Activated CD8-positive, alpha-beta memory T cell treated with anti-CD3 and anti-CD28 coated beads, Interleukin-2, amount 50 U/mL, for 1 hour (primary cell): ENCODE results near the gene GRHL3.

Experiments
- DNase-seq: peaks from one replicate; pipeline ENCODE4 v3.0.0-alpha.2; 2020; ENCODE audit errors: extremely low read depth

GRHL3 gene

GRCh38 chr1:24293392-24294227, 25.5 kb upstream of the GRHL3 start:
- no peak for DNase-seq

DNA sequence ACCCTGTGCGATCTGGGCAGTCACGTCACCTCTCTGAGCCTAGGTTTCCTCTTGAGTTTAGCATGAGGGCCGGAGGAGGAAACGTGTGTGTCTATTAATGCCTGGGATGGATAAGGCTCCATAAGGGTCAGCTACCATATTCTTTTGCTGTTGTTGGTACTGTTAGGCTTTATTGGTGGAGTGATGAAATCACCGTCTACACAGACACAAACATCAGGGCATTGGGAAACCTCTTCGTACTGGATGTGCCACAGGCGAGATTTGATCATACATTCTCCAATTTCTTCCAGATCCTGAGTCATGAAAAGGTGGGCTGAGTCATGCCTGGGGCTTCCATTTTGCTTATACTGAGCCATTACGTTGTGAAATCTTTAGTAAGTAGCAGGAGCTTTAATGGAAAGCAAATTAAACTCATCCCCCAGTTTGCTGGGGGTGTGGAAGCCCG, 24.9 kb upstream of the GRHL3 start:
- no peak for DNase-seq

DNA sequence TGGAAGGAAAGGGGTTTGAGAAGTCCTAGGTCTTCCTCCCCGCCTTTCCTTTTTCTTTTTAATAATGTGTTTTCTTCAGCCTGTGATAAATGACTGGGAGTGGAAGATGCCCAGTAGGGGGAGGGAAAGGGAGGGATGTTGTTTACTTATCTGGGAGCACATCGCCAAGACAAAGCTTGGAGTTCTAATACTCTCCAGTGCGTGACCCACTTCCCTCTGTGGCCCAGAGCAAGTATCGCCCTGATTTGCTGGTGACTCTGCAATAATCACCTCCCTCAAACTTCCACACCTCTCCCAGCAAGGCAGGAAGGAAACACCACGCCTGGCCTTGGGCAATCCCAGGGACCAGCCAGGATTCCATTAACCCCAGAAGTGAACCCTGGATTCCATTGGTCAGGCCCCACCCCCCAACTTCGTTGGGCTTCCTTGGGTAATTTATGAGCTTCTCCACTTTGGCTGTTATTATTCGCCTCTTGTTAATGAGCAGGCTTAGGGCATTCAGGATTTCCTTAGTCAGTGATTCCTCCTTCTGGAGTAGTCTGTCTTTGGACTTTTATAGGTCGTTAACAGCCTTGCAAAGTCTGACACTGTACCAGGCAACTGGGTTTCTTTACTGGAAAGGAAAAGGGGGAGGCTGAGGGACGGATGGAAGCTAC, 24.3 kb upstream of the GRHL3 start:
- DNase-seq, result no peak

DNA sequence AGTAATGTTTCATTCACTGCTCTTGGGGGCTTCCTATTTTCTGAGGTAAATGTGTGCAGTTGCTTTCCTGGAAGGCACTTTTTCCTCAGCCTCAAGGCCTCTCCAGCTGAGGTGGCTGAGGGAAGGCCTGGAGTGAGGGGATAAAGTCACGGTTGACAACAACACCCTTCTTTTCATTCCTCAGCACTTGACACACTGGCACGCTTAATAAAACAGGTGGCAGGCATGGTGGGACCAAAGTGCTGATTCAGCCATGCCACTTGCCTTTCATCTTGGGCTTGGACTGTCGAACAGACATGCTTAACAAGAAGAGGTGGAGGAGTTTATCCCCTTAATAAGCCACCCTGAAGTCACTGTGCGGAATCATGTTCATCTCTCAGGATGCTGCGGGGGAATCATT, 23.6 kb upstream of the GRHL3 start:
- DNase-seq, result no peak

DNA sequence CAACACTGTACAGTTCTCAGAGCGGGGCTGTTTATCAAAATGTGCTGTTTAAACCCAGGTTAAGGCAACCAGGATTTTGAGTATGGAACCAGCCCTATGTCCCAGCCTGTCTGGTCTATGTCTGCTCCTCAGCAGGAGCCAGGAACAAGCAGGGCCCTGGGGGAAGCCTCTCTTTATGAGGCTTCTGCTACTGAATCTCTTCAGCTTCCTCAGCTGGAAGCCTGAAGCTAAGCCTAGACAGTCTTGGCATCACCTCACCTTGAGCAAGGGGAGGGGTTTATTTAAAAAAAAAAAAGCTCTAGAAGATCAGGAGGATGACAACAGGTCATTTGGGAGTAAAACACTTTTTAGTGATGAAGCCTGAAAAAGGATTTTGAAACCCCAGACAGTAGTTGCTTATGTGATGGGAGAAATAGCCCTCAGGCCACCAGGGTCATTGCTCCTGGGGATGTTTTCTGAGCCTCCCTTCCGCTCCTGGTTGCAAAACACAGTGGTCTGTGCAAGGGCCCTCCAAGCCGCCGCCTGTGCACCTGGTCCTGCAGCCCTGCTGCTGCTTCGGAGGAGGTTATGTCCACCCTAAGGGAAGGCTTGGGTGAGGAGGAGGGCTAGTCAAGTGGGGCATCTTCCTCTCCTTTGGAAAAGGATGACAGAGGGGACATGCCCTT, 21.8 kb upstream of the GRHL3 start:
- no peak for DNase-seq

GRCh38 chr1:24297852-24298232, 21.3 kb upstream of the GRHL3 start:
- DNase-seq, result no peak

DNA sequence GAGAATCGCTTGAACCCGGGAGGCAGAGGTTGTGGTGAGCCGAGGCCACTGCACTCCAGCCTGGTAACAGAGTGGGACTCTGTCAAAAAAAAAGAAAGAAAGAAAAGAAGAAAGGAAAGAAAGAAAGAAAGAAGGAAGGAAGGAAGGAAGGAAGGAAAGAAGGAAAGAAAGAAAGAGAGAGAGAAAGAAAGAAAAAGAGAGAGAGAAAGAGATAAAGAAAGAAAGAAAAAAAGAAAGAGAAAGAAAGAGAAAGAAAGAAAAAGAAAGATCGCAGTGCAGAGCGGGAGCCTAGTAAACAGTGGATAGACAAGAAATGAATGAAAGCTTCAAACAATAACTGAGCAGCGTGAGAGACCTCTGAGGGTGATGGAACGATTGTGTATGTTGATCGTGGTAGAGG, 20.6 kb upstream of the GRHL3 start:
- no peak for DNase-seq

DNA sequence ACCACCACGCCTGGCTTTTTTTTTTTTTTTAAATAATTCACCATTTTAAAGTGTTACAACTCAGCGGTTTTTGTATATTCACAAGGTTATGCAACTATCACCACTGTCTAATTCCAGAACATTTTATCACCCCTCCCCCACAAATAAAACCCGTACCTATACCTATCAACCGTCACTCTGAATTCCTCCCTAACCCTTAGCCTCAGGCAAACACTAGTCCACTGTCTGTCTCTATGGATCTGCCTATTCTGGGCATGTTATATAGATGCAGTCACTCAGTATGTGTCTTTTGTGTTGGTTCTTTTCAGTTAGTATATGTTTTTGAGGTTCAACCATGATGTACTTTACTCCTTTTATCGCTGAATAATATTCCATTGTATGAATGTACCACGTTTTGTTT, 19.3 kb upstream of the GRHL3 start:
- DNase-seq, result no peak

DNA sequence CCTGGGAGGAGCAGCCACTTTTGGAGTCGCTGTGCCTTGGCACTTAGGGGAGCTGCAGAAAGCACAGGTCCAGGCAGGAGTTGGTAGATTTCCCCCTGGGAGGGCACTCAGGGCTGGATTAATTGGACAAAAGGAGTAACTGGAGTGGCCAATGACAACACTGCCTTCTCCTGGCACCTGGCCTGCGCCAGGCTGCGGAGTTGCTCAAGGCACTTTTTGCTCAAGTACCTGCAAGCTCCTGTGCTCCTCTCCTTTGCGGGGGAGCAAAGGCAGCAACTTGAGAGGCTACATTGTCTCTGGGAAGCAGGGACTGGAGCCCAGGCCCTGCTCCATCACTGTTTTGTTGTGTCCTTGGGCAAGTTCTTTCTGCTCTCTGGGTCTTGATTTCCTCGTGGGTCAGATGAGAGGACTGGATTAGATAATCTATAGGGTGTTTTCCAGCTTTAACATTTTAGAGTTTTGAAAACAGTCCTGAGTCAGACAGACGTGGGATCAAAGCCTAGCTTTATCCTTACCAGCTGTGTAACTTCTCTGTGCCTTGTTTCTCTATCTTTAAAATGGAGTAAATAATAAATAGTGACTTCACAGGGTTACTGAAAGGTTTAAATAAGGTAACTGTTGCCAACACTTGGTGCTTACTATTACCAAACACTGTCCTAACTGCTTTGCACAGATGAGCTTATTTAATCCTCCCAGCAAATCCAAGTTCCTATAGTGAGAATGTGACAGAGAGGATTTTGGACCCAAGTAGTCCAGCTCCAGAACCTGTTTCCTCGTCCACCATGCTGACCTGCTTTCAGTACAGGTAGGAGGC, 18.0 kb upstream of the GRHL3 start:
- no peak for DNase-seq

DNA sequence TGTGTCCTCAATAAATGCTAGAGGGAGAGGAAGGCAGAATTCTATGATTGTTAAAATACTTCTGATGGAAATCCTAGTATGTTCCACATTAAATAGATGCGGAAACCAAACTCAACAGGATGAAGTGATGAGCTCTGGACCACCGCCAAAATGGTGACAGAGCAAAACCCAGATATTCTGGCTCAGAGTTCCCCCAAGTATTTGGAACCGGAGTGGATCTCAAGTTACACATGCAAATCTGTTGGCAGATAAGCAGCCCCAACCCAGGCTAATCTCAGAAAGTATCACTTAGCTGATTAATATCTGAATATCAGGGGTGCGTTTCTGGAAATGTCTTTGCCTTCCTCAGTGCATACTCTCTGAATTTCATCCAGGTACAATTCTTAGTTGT, 17.4 kb upstream of the GRHL3 start:
- DNase-seq, result no peak

DNA sequence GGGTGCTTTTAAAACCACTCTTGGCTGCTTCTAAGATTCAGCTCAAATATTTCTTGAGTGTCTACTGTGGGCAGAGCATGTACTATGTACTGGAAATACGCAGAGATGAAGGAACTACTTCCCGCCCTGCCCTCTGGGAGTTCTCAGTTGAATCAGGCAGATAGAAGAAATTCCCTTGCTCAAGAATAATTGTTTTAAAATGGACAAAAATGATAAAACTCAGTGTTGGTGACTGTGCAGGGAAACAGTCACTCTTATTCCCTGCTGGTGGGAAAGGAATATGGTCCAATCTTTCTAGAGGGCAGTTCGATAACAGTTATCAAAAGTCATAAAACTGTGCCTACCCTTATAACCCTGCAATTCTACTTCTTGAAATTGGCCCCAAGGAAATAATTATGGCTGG, 16.9 kb upstream of the GRHL3 start:
- DNase-seq, result no peak

DNA sequence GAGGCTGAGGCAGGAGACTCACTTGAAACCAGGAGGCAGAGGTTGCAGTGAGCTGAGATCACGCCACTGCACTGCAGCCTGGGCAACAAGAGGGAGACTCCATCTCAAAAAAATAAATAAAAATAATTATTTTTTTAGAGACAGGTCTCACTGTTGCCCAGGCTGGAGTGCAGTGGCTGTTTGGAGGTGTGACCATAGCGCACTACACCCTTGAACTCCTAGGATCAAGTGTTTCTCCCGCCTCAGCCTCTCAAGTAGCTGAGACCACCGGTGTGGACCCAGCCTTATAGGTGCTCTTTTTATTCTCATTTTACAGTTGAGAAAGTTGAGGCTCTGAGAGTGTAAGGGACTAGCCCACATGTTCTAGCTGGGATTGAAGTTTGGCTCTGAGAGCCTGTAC, 15.6 kb upstream of the GRHL3 start:
- DNase-seq, result no peak

DNA sequence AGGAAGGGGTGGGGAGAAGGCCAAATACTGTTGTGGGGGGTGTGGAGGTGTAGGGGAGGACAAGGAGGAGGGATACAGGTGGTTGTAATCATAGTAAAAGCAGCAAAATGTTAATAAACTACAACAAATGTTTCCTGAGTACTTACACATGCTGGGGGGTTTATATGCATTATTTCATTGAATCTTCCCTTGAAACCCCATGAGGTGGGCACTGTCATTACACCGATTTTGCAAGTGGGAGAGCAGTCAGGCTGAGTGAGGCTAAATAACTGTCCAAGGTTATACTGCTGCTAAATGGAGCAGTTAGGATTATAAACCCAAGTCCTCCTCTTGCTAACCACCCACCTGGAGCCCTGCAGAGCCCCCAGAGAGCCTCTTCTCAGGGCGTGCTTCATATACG, 14.4 kb upstream of the GRHL3 start:
- DNase-seq, result no peak

DNA sequence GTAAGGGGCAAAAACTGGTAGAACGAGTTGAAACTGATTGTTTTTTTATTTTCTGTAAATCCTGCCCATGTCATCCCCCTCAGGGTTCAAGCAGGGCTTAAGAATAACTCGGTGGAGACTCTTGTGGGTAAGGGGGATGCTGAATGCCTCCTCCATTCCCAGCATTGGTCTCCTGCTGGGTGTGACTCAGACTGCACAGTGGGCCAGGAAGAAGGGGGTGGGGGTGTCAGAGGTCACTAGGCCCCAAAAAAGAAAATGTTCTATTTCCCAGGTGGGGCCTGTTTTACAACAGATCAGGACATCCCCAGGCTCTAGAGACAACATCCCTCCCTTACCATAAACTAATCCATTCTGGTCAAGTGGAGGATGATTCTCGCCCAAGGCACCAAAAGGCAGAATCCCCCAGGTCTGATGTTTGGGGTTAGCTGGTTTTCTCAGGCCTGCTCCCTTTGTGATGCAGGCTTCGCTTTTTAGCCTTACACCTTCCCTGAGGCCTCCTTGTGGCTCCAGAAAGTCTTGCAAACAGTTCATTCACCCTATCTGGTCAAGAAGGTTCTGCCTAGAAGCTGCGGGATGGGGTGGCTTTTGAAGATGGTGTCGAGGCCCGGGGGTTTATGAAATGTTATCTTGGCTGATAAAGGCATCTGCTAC, 10.7 kb upstream of the GRHL3 start:
- no peak for DNase-seq

DNA sequence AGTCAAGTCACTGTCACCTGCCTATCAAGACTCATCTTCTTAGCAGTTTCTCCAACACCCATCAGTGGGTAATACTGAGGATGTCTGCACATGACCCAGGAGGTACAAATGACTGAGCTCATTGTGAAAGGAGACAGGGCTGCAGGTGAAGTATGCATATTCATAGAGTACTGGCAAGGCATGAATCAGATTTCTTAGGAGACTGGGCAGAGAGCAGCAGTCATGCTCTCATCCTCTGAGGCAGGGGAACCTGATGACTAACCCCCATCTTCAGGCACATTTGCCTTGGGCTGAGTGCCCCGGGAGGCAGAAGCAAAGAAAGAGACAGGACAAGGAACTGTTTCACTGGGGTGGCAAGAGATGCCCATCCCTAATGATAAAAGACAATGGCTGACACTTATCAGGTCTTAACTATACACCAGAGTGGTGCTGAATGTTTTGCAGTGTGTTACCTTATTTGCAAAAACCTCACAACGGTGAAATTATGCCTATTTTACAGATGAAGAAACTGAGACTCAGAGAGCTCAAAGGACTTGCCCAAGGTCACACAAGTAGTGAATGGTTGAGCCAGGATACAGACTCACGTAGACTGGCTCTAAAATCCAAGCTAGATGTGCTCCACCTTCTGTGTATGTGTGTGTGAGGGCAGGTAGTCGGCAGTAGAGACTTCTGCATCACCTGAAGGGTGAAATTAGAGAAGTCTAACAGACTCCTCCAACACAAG, 9.2 kb upstream of the GRHL3 start:
- DNase-seq, result no peak

DNA sequence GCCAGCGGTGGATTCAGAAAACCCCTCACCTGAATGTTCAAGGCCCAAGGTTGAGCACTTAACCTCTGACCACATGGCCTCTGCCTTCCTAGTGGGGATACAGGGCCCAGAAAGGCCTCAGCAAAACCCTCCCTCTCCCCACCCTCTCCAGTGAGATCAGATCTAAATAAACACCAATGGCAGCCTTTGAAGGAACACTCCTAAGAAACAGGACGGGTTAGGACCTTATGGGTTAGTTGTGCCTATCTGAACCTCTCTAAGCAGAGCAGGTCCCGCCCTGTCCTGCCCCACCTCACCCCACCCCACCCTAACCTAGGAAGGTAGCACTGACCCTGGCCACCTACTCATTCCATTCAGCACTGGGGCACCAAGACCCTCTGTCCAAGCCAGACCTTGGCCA, 7.9 kb upstream of the GRHL3 start:
- no peak for DNase-seq

- DNase-seq, result no peak
Measured at GRCh38 chr1:24311741-24312140, 7.4 kb upstream of the GRHL3 start.

GRCh38 chr1:24315391-24315790, 3.8 kb upstream of the GRHL3 start:
- no peak for DNase-seq

DNA sequence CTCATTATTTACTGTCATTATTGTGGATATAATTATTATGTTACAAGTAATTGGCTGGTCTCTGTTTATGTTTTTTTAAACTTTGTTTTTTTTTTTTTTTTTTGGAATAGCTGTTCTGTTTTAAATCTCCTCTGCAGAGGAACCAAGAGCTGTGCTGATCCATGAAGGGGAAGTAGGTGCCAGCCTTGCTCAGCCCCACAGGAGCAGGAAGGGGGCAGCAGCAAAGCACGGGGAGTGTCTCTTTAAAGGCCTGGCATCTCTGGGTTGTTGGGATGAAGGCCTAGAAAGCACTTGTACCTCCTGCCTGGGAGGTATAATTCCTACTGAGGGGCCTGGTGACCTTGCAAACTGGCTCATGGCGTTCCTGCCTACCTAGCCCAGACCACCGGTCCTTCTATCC, 2.5 kb upstream of the GRHL3 start:
- DNase-seq, result no peak

DNA sequence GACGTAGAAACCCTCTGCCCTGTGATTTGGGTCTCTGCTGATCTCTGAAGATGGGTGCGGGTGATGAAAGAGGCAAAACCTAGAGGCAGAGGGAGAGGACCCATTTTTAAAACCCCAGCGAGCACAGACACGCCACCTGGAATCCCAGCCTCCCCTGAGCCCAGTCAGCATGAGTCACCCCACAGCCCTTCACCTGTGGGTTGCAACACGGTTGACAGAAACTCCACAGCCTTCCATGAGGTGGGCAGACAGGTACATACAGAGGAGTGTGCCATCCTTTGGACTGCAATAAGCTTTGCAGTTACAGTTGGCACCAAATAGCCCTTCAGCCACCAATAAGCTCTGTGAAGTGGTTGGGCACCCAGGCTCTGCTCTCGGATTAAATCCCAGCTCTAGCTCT, 2.1 kb upstream of the GRHL3 start:
- DNase-seq, result no peak
